Loucy (cell line): ENCODE data around the gene SASH3.

ENCODE experiments used
- H2AFZ ChIP-seq: fragments of 200-600 bp; sonication (generic); 2 replicates; pipeline ENCODE4 v1.6.0; 2016; ENCODE audit warnings: antibody characterized with exemption, mild to moderate bottlenecking, low read length, moderate library complexity
- H3F3A ChIP-seq: fragments of 200-600 bp; 2 replicates; pipeline ENCODE4 v1.6.0; 2016; ENCODE audit warnings: antibody characterized with exemption, low read depth, mild to moderate bottlenecking
- H3K27me3 ChIP-seq: fragments of 200-600 bp; sonication (generic); 2 replicates; pipeline ENCODE4 v1.6.1; 2014; ENCODE audit warnings: low read length, mild to moderate bottlenecking; ENCODE audit not compliant: insufficient read depth, poor library complexity, severe bottlenecking
- H3K36me3 ChIP-seq: fragments of 200-600 bp; sonication (generic); 2 replicates; pipeline ENCODE4 v1.6.1; 2016; ENCODE audit warnings: low read length; ENCODE audit not compliant: insufficient read depth
- H3K4me1 ChIP-seq: fragments of 200-600 bp; sonication (generic); 2 replicates; pipeline ENCODE4 v1.5.1; 2014; ENCODE audit warnings: low read length, mild to moderate bottlenecking; ENCODE audit not compliant: insufficient read depth, poor library complexity, severe bottlenecking
- H3K4me2 ChIP-seq: fragments of 200-600 bp; sonication (generic); 2 replicates; pipeline ENCODE4 v1.6.0; 2014; ENCODE audit warnings: antibody characterized with exemption, low read length, low read depth, mild to moderate bottlenecking; ENCODE audit not compliant: poor library complexity, severe bottlenecking
- H3K4me3 ChIP-seq: fragments of 200-600 bp; sonication (generic); 2 replicates; pipeline ENCODE4 v1.5.1; 2014; ENCODE audit warnings: low read length, mild to moderate bottlenecking, mixed read lengths; ENCODE audit not compliant: poor library complexity, severe bottlenecking
- H3K79me2 ChIP-seq: fragments of 200-600 bp; sonication (generic); 2 replicates; pipeline ENCODE4 v1.6.1; 2014; ENCODE audit warnings: low read length; ENCODE audit not compliant: insufficient read depth
- H3K9ac ChIP-seq: fragments of 200-600 bp; sonication (generic); 2 replicates; pipeline ENCODE4 v1.6.0; 2014; ENCODE audit warnings: mild to moderate bottlenecking, low read depth, low read length, moderate library complexity; ENCODE audit not compliant: poor library complexity, severe bottlenecking
- H3K9me2 ChIP-seq: fragments of 200-600 bp; sonication (generic); replicated peaks from 2 replicates; pipeline ENCODE4 v1.6.1; 2016; ENCODE audit warnings: low read depth, low read length, mixed read lengths
- H3K9me3 ChIP-seq: fragments of 200-600 bp; sonication (generic); 2 replicates; pipeline ENCODE4 v1.6.1; 2014; ENCODE audit warnings: mild to moderate bottlenecking, antibody characterized with exemption, low read length, low read depth; ENCODE audit not compliant: insufficient read depth
- H4K20me1 ChIP-seq: fragments of 200-600 bp; sonication (generic); 2 replicates; pipeline ENCODE4 v1.6.0; 2014; ENCODE audit warnings: antibody characterized with exemption, low read length, mild to moderate bottlenecking; ENCODE audit not compliant: insufficient read depth, poor library complexity, severe bottlenecking
- EZH2phosphoT487 ChIP-seq: fragments of 200-600 bp; IDR thresholded peaks from 2 replicates; pipeline ENCODE4 v1.6.1; 2018; ENCODE audit warnings: antibody characterized with exemption, mild to moderate bottlenecking, moderate library complexity, borderline replicate concordance
- TF ChIP-seq, protein P1 (sequence below): fragments of 200-600 bp; sonication (generic); conservative IDR thresholded peaks from 2 replicates; pipeline ENCODE4 v1.5.1; 2014; ENCODE audit warnings: mild to moderate bottlenecking, antibody characterized with exemption, low read length

The SASH3 gene

DNA sequence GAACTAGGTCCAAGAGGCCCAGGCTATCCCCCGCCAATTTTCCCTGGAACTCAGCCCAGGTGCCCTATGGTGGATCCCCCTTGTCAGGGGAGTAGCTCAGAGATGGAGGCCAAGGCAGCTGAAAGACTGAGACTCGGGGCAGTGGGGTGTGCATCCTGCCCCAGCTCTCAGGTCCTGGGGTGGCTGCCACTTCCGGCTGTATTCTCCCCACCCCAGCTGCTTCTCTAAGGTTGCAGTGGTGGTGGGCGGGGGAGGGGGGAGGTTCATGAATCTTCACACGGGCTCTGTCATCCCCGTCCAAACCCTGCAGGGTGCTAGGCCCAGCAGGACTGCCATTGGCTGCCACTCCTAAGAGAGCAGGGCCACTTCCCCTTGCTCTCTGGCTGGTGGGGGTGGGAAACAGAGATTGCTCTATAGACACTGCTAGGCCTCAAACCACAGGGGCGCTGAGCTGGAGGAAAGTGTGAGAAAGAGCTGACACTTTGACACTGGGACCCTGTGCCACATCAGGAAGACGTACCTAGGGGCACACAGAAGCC lies 1.5 kb downstream of the SASH3 start:
- H3F3A ChIP-seq, result peaks cover 3% of the 10 kb centered on the region; the same call in 1 of the 2 replicates
- H2AFZ ChIP-seq, result no peak overlapping the region
- H3K4me2 ChIP-seq, result peak overlapping the region; percentile 87
- peaks cover 86% of the 10 kb centered on the region for H3K79me2 ChIP-seq
- H3K9ac ChIP-seq, result peak overlapping the region; percentile 95
- no peak for TF ChIP-seq EZH2phosphoT487
- TF ChIP-seq, protein P1, sequence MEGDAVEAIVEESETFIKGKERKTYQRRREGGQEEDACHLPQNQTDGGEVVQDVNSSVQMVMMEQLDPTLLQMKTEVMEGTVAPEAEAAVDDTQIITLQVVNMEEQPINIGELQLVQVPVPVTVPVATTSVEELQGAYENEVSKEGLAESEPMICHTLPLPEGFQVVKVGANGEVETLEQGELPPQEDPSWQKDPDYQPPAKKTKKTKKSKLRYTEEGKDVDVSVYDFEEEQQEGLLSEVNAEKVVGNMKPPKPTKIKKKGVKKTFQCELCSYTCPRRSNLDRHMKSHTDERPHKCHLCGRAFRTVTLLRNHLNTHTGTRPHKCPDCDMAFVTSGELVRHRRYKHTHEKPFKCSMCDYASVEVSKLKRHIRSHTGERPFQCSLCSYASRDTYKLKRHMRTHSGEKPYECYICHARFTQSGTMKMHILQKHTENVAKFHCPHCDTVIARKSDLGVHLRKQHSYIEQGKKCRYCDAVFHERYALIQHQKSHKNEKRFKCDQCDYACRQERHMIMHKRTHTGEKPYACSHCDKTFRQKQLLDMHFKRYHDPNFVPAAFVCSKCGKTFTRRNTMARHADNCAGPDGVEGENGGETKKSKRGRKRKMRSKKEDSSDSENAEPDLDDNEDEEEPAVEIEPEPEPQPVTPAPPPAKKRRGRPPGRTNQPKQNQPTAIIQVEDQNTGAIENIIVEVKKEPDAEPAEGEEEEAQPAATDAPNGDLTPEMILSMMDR, result no peak
- peak overlapping the region; percentile 96 for H3K4me3 ChIP-seq
- H3K27me3 ChIP-seq, result peaks cover 8% of the 10 kb centered on the region
- peaks cover 46% of the 10 kb centered on the region for H4K20me1 ChIP-seq
- no peaks in the 10 kb centered on the region for H3K9me3 ChIP-seq
- H3K4me1 ChIP-seq, result peaks cover 47% of the 10 kb centered on the region
- peaks cover 24% of the 10 kb centered on the region for H3K36me3 ChIP-seq
- H3K9me2 ChIP-seq, result no peaks in the 10 kb centered on the region

DNA sequence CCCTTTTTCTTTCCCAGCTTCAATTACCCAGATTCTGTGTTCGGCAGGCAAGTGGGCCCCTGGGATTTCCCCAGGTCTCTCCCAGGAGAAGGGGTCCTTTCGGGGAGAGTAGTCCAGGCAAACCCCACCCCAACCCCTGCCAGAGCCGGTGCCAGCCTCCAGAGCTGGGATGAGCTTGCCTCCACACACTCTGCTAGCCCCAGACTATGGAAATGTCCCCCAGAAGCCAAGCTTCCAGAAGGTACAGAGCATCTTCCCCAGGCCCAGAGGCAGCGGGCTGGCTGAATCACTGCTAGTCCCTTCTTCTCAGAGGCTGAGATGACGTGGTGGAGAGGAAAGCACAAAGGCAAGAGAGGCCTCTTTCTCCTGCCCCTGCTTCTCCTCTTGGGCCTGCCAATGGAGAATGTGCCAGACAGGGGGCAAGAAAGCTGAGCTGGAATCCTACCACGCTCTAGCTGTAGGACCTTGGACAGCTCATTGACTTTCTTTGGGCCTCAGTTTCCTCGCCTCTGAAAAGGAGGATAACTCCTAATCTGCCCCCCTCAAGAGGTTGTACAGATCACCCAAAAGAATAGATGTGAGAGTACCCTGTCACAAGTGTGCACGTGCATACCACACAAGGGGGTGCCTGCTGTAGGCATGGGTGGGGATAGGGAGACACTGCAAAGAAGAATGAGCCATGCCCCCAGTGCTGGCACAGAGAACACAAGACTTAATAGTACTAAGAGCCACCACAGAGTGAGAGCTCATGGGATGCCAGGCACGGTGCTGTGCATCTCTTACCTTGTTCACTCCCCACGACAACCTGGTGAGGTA lies 2.1 kb downstream of the SASH3 start:
- Histone ChIP-seq H3K27me3 (peaks cover 8% of the 10 kb centered on the region), H3K9me2 (no peaks in the 10 kb centered on the region), H3K4me1 (peaks cover 45% of the 10 kb centered on the region), H3K4me2 (peak overlapping the region; percentile 87), H2AFZ (no peak overlapping the region), H3K36me3 (peaks cover 24% of the 10 kb centered on the region), H3K9me3 (no peaks in the 10 kb centered on the region), H4K20me1 (peaks cover 47% of the 10 kb centered on the region), H3F3A (peaks cover 3% of the 10 kb centered on the region; the same call in 1 of the 2 replicates), H3K79me2 (peaks cover 92% of the 10 kb centered on the region), H3K9ac (peak overlapping the region; percentile 95), H3K4me3 (peak overlapping the region; percentile 96)
- TF ChIP-seq, protein P1, result no peak
- no peak for TF ChIP-seq EZH2phosphoT487

DNA sequence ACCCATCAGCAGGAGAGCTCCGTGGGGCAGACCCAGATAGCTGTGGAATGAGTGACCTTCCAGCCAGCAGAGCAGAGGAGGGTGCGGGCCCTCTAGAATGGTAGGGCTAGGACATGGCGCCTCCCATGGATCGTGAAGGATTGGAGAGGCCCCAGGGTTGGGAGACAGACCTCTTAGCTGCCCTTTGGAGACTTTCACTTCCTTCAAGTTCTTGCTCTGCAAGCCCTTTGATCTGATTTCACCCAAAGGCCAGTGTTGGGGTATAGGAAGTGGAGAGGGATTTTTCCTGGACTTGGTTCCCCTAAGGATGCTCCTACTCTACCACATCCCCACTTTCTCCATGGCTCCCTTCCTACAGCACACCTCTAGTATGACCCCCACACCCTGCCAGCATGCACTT lies 3.0 kb downstream of the SASH3 start:
- peaks cover 55% of the 10 kb centered on the region for H4K20me1 ChIP-seq
- TF ChIP-seq EZH2phosphoT487, result no peak
- TF ChIP-seq, protein P1, result no peak
- H3F3A ChIP-seq, result peaks cover 3% of the 10 kb centered on the region; the same call in 1 of the 2 replicates
- H3K27me3 ChIP-seq, result peaks cover 8% of the 10 kb centered on the region
- no peaks in the 10 kb centered on the region for H3K9me2 ChIP-seq
- H3K4me1 ChIP-seq, result peaks cover 44% of the 10 kb centered on the region
- no peaks in the 10 kb centered on the region for H3K9me3 ChIP-seq
- H3K36me3 ChIP-seq, result peaks cover 27% of the 10 kb centered on the region
- peak overlapping the region; percentile 95 for H3K9ac ChIP-seq
- peaks cover 98% of the 10 kb centered on the region for H3K79me2 ChIP-seq
- H3K4me2 ChIP-seq, result peak overlapping the region; percentile 87
- no peak overlapping the region for H2AFZ ChIP-seq
- peak overlapping the region; percentile 96 for H3K4me3 ChIP-seq
